Measurements from ENCODE around the gene PLEKHG1.

DNA sequence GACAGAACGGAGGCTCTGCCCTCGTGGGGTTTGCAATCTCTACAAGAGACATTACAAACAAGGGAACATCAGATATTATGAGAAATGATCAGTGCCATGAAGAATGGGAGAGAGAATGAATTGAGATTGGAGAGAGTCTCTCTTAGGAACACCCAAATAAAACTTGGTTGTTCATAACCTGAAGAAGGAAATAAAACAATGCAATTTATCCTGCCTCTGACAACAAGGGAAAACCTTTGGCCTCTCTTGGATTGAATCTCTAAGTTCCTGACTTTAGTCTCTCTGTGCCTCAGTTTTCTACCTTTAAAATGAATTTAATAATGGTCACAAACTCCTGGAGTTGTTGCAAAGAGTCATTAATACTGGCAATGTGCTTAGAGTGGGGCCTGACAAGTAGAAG is 21.1 kb downstream of the PLEKHG1 start:
- no peak for TF ChIP-seq KDM5A (IDR thresholded peaks at IDR 0.05)
- TF ChIP-seq, protein P1, sequence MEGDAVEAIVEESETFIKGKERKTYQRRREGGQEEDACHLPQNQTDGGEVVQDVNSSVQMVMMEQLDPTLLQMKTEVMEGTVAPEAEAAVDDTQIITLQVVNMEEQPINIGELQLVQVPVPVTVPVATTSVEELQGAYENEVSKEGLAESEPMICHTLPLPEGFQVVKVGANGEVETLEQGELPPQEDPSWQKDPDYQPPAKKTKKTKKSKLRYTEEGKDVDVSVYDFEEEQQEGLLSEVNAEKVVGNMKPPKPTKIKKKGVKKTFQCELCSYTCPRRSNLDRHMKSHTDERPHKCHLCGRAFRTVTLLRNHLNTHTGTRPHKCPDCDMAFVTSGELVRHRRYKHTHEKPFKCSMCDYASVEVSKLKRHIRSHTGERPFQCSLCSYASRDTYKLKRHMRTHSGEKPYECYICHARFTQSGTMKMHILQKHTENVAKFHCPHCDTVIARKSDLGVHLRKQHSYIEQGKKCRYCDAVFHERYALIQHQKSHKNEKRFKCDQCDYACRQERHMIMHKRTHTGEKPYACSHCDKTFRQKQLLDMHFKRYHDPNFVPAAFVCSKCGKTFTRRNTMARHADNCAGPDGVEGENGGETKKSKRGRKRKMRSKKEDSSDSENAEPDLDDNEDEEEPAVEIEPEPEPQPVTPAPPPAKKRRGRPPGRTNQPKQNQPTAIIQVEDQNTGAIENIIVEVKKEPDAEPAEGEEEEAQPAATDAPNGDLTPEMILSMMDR (IDR thresholded peaks at IDR 0.05) = no peak
- TF ChIP-seq, protein P2, sequence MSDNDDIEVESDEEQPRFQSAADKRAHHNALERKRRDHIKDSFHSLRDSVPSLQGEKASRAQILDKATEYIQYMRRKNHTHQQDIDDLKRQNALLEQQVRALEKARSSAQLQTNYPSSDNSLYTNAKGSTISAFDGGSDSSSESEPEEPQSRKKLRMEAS (IDR thresholded peaks at IDR 0.05) = no peak
- TF ChIP-seq, protein P3, sequence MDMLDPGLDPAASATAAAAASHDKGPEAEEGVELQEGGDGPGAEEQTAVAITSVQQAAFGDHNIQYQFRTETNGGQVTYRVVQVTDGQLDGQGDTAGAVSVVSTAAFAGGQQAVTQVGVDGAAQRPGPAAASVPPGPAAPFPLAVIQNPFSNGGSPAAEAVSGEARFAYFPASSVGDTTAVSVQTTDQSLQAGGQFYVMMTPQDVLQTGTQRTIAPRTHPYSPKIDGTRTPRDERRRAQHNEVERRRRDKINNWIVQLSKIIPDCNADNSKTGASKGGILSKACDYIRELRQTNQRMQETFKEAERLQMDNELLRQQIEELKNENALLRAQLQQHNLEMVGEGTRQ (IDR thresholded peaks at IDR 0.05) = no peak
- no peak for TF ChIP-seq POLR2A (IDR thresholded peaks at IDR 0.05; ENCODE audit: low read length)
- no peak for TF ChIP-seq ZFP36 (IDR thresholded peaks at IDR 0.05; ENCODE audit: borderline replicate concordance, partially characterized antibody)
- no peak for TF ChIP-seq FOSL2 (IDR thresholded peaks at IDR 0.05)
- TF ChIP-seq FOSL2 (CRISPR knock-in tag; IDR thresholded peaks at IDR 0.05) = no peak
